Right atrium auricular region (tissue), 2 donors: Measurements from ENCODE around the gene WNT9B. TPM values are rescaled to one million over a fixed set of nuclear protein-coding genes. Genes with fewer than 3 reads are reported as not detected.

Experiments used
- DNase-seq: peaks from one replicate; pipeline ENCODE4 v3.0.0-alpha.2; 2019; ENCODE audit warnings: low spot score
- H3K27ac ChIP-seq, 2 donors: fragments of 200-600 bp; sonication (generic); 1 replicate in 1 of 2; 2 replicates in 1 of 2; pipeline ENCODE4 v1.5.1; 2016 to 2019
- H3K27me3 ChIP-seq, 2 donors: fragments of 200-600 bp; sonication (generic); one replicate each; pipeline versions ENCODE4 v1.5.1 to v1.6.0; 2017 to 2019
- H3K36me3 ChIP-seq: fragments of 200-600 bp; sonication (generic); one replicate; pipeline ENCODE4 v1.5.1; 2016
- H3K4me1 ChIP-seq, 2 donors: fragments of 200-600 bp; sonication (generic); one replicate each; pipeline versions ENCODE4 v1.5.1 to v1.6.0; 2017 to 2019
- H3K4me3 ChIP-seq, 2 donors: fragments of 200-600 bp; sonication (generic); 1 replicate in 1 of 2; 2 replicates in 1 of 2; pipeline ENCODE4 v1.5.1; 2017 to 2019; ENCODE audit warnings: mild to moderate bottlenecking in 1 of 2, moderate library complexity in 1 of 2
- H3K9me3 ChIP-seq, 2 donors: fragments of 200-600 bp; sonication (generic); one replicate each; pipeline ENCODE4 v1.5.1; 2019
- CTCF ChIP-seq, 2 donors: fragments of 200-600 bp; sonication (generic); IDR thresholded peaks; one replicate each; pipeline ENCODE4 v1.5.1; 2019; ENCODE audit warnings: antibody characterized with exemption in 2 of 2
- total RNA-seq, 2 donors: library from RNA; depleted of rRNA; stranded (reverse); fragments of >200 nt; gene quantifications; one replicate each; pipeline ENCODE4 v1.1.0, GENCODE V29; 2016

Gene WNT9B
- total RNA-seq, 2 donors from 2014 or later: 2.4 to 22.1 TPM

GRCh38 chr17:46842835-46843234 lies 8.5 kb upstream of the WNT9B start:
- TF ChIP-seq CTCF (IDR thresholded peaks at IDR 0.05): no peak
- no peak overlapping the region for H3K4me3 ChIP-seq
- no peaks in the 10 kb centered on the region for H3K36me3 ChIP-seq
- H3K27me3 ChIP-seq: no peaks in the 10 kb centered on the region
- H3K9me3 ChIP-seq: peaks cover 0 to 8% of the 10 kb centered on the region in 2 donors
- no peak overlapping the region for H3K27ac ChIP-seq
- no peak for DNase-seq
- H3K4me1 ChIP-seq: no peaks in the 10 kb centered on the region

- Histone ChIP-seq H3K27me3 (peaks cover 8 to 11% of the 10 kb centered on the region in 2 donors), H3K4me3 (no peak overlapping the region), H3K9me3 (peaks cover 0 to 8% of the 10 kb centered on the region in 2 donors), H3K4me1 (peaks cover 0 to 15% of the 10 kb centered on the region in 2 donors), H3K27ac (no peak overlapping the region), H3K36me3 (no peaks in the 10 kb centered on the region)
- DNase-seq: no peak
- TF ChIP-seq CTCF (IDR thresholded peaks at IDR 0.05): no peak
Observed at GRCh38 chr17:46847204-46848191, 3.9 kb upstream of the WNT9B start.

GRCh38 chr17:46848534-46848933 lies 2.8 kb upstream of the WNT9B start:
- H3K36me3 ChIP-seq: no peaks in the 10 kb centered on the region
- H3K9me3 ChIP-seq: no peaks in the 10 kb centered on the region
- H3K4me3 ChIP-seq: no peak overlapping the region
- no peak for DNase-seq
- H3K27ac ChIP-seq: no peak overlapping the region
- peaks cover 8 to 11% of the 10 kb centered on the region in 2 donors for H3K27me3 ChIP-seq
- TF ChIP-seq CTCF (IDR thresholded peaks at IDR 0.05): no peak
- H3K4me1 ChIP-seq: peaks cover 0 to 15% of the 10 kb centered on the region in 2 donors

- Histone ChIP-seq H3K27me3 (peaks cover 8 to 11% of the 10 kb centered on the region in 2 donors), H3K27ac (no peak overlapping the region), H3K9me3 (no peaks in the 10 kb centered on the region), H3K4me3 (peak overlapping the region in 1 of 2 donors; percentile 44), H3K4me1 (peaks cover 0 to 15% of the 10 kb centered on the region in 2 donors), H3K36me3 (no peaks in the 10 kb centered on the region)
- no peak for TF ChIP-seq CTCF (IDR thresholded peaks at IDR 0.05)
- DNase-seq: no peak
Observed at GRCh38 chr17:46850688-46851028, 725 bp upstream of the WNT9B start.

- Histone ChIP-seq H3K27me3 (peaks cover 8 to 11% of the 10 kb centered on the region in 2 donors), H3K36me3 (no peaks in the 10 kb centered on the region), H3K9me3 (no peaks in the 10 kb centered on the region), H3K4me1 (peaks cover 0 to 15% of the 10 kb centered on the region in 2 donors), H3K27ac (no peak overlapping the region), H3K4me3 (no peak overlapping the region)
- DNase-seq: no peak
- TF ChIP-seq CTCF (IDR thresholded peaks at IDR 0.05): no peak
Observed at GRCh38 chr17:46853896-46854444, 2.6 kb downstream of the WNT9B start.
